ENCODE data around the gene NCOA3.
"Not testable (repeated sequence)": the region's sequence is repeated elsewhere in the genome, so short reads cannot be mapped to it uniquely, and the experiment has no call there.

Gene NCOA3

DNA sequence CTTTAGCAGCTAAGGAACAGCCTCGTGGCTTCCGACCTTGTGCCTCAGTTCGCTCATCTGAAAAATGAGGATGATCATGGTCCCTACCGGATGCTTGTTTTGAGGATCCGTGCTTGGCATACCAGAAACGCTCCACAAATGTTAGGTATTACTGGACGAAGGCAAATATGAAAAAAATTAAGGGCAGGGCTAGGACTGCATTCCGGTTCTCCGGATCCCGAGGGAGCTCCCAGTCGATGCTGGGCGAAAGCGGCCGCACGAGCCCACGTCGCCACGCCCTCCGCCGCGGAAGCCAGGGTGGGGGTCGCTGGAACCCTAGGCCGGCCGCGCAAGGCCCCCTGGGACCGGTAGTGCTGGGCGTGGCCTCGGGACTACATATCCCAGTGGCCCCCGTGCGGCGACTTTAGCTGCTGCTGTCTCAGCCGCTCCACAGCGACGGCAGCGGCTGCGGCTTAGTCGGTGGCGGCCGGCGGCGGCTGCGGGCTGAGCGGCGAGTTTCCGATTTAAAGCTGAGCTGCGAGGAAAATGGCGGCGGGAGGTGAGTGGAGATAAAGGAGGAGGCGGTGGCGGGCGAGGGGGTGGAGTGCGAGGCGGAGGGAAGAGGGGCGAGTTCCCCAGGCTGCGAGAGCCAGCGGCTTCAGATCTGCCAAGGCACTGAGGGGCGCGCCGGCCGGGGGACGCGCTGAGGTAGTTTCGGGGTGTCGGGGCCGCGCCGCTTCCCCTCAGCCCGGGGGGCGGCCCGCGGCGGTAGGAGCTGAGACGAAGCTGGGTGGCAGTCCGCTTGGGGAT is at the start of gene NCOA3:
NCOA3 (plus strand) TSS at position 406 of the 789 bp plus-strand sequence. CDS start 120,361 bp downstream, outside the sequence.
- DNase-seq (ENCODE audit: low read depth in 2 of 2) = peak; percentile 91 to 93

DNA sequence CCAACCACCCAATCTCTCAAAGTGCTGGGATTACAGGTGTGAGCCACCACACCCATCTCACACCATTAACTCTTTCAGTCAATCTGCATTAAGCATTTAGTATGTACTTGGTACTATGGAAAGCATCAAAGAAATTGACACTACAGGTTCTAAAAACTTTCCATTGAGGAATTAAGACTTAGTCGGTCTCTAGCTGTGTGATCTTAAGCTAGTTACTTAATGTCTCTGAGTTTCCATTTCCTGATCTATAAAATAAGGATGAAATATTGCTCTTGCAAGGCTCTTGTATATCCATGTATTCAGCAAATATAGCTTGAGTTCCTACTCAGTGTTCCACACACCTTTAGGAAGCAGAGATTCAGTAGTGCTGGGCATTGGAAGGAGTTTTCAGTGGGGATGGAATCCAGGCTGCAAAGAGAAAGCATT is 48.9 kb upstream of the NCOA3 start:
- no peak for DNase-seq (ENCODE audit: low read depth in 2 of 2)

DNA sequence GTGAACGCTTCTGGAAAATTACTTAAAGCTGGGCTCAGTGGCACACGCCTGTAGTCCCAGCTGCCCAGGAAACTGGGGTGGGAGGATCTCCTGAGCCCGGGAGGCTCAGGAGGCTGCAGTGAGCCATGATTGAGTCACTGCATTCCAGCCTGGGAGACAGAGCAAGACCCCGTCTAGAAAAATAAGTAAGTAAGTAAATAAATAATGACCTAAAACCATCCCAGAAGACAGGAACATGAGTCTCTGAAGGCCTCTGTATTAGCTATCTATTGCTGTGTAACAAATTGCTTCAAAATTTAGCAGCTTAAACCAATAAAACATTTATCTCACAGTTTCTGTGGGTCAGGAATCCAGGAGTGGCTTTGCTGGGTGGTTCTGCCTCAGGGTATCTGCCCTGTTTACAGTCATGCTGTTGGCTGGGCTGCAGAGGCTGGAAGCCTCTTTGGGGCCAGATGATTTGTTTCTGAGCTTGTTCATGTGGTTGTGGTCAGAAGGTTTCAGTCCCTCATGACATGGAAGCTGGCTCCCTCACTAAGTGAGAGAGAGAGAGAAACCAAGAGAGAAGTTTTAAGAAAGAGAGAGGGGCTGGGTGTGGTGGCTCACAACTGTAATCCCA is 48.4 kb upstream of the NCOA3 start:
- peak in 1 of 2 experiments; percentile 56 for DNase-seq (ENCODE audit: low read depth in 2 of 2)

DNA sequence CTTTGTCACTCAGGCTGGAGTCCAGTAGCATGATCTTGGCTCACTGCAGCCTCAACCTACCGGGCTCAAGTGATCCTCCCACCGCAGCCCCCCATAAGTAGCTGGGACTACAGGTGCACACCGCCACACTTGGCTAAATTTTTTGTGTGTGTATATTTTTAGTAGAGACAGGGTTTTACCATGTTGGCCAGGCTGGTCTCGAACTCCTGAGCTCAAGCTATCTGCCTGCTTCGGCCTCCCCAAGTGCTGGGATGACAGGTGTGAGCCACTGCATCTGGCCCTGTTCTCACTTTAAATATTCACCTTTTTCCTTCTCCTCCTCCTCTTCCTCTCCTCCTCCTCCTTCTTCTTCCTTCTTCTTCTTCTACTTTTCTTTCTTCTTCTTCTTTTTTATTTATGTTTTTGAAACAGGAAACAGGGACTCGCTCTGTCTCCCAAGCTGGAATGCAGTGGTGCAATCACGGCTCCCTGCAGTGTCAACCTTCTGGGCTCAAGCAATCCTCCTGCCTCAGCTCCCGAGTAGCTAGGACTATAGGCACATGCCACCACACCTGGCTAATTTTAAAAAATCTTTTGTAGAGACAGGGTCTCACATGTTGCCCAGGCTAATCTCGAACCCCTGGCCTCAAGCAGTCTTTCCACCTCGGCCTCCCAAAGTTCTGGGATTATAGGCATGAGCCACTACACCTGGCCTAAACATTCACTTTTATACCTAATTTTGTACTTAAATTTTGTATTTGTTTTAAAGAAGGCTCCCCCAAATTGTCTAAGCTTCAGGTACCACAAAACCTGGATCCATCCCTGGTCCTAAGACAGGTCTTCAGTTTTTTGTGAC is 47.2 kb upstream of the NCOA3 start:
- DNase-seq (ENCODE audit: low read depth in 2 of 2) = no peak

DNA sequence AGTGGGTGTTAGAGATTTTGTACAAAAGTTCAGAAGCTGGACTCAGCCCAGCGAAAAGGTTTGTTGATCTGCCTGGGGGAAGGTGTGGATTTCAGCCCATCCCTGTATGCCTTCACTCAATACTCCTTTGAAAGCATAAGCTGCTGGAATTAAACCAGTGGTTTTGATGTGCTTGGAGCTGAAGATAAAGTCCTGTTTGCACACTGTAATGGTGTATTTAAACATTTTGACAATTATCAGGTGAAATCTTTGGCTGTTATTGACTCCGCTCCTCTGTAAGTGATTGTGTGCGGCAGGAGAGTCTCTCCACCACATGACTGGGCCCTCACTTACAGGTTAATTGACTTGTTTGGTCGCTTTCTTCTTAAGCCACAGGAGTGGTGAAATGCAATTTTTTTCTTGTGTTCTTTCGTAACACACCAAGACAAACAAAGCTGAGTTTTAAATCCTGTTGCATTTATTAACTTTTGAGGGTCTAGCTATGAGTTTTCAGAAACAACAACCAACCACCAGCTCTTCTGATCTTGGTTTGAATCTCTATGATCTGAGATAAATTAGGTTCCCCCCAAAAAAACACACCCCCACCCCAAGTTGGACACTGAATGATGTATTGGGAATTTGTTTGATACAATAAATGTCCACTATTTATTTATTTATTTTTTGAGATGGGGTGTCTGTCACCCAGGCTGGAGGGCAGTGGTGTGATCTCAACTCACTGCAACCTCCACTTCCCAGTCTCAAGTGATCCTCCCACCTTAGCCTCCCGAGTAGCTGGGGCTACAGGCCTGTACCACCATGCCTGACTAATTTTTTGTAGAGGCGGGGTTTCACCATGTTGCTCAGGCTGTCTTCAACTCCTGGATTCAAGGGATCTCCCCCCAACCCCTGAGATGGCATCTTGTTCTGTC is 46.3 kb upstream of the NCOA3 start:
- no peak for DNase-seq (ENCODE audit: low read depth in 2 of 2)

DNA sequence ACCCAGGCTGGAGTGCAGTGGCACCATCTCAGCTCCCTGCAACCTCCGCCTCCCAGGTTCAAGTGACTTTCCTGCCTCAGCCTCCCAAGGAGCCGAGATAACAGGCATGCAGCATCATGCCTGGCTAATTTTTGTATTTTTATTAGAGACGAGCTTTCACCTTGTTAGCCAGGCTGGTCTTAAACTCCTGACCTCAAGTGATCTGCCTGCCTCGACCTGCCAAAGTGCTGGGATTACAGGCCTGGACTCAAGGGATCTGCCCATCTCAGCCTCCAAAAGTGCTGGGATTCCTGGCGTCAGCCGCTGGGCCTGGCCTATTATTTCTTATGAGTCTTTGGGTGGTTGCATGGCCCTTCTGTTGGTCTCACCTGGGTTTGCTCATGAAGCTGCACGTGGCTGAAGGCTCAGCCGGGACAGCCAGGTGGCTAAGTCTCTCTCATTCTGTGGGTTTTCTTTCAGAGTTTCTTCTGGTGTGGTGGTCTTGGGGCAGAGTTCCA is 45.6 kb upstream of the NCOA3 start:
- DNase-seq (ENCODE audit: low read depth in 2 of 2) = no peak

DNA sequence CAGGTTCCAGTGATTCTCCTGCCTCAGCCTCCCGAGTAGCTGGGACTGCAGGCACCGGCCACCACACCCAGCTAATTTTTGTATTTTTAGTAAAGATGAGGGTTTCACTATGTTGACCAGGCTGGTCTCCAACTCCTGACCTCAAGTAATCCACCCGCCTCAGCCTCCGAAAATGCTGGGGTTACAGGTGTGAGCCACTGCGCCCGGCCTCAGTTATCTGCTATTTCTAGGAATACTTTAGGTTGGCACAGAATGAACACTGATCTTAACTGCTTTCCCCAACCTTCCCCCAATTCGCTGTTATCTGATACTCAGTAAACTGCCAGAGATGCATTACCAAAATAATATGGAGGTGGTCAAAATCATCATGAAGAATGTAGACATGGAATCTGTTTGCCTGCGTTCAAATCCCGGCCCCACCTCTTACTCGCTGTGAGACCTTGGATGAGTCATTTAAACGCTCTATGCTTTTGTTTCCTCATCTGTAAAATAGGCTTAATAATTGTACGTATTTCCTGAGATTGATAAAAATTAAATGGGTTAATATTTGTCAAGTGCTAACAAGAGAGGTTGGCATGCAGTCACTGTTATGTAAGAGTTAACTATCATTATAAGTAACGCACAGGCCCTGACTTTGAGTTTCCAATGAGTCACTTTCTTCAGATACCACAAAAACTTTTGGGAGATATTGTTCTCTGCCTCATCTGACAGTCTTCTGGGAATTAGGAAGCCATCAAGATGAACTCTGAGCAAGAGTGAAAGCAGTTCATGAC is 44.5 kb upstream of the NCOA3 start:
- DNase-seq (ENCODE audit: low read depth in 2 of 2) = peak; percentile 68 to 69

DNA sequence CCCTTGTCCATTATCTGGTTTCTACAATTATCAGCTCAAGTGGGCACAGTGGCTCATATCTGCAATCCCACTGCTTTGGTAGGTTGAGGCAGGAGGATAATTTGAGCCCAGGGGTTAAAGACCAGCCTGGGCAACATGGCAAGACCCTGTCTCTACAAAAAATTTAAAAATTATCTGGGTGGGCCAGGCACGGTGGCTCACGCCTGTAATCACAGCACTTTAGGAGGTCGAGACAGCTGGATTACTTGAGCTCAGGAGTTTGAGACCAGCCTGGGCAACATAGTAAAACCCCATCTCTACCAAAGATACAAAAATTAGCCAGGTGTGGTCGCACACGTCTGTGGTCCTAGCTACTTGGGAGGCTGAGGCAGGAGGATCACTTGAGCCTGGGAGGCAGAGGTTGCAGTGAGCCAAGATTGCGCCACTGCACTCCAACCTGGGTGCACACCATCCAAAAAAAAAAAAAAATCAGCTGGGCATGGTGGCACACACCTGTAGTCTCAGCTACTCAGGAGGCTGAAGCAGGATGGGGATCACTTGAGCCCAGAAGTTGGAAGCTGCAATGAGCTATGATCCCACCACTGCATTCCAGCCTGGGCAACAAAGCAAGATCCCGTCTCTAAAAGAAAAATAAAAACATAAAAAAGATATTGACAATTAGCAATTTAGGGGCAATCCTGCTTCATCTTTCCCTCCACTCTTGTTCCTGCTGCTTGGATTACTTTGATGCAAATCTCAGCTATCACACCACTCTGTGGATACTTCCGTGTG is 43.2 kb upstream of the NCOA3 start:
- DNase-seq (ENCODE audit: low read depth in 2 of 2) = not testable (repeated sequence)

DNA sequence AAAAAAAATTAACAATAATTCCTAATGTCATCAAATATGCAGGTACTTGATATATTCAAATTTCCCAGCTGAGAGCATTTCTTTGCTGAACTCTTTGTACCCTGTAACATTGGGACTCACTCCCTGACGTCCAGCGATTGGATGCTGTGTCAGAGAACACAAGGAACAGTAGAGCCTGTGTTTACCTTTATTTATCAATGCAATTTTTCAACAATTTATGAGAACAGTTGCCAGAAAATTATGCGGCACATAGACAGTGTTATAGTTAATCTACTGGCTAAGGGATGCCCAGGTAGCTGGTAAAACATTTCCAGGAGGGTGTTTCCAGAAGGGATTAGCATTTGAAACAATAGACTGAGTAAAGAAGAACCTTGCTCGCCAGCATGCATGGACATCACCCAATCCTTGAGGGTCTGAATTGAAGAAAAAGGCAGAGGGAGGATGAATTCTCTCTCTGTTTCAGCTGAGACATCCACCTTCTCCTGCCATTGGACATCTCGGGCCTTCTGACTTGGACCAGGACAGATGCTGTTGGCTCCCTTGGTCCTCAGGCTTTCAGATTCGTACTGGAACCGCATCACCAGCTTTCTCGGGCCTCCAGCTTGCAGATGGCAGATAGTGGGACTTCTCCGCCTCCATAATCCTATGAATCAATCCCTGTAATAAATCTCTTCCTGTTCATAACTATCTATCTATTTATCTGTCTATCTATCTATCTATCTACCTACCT is 42.2 kb upstream of the NCOA3 start:
- DNase-seq (ENCODE audit: low read depth in 2 of 2) = no peak

DNA sequence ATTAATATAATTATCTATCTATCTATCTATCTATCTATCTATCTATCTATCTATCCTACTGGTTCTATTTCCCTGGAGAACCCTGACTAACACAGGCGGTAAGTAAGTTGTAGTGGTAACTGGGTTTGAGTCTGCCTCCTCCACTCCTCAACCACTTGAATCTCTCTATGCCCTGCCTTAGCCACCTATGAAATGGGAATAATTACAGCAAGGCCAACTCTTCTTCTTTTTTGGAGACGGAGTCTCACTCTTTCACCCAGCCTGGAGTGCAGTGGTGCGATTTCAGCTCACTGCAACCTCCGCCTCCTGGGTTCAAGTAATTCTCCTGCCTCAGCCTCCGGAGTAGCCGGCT is 41.0 kb upstream of the NCOA3 start:
- not testable (repeated sequence) for DNase-seq (ENCODE audit: low read depth in 2 of 2)

DNA sequence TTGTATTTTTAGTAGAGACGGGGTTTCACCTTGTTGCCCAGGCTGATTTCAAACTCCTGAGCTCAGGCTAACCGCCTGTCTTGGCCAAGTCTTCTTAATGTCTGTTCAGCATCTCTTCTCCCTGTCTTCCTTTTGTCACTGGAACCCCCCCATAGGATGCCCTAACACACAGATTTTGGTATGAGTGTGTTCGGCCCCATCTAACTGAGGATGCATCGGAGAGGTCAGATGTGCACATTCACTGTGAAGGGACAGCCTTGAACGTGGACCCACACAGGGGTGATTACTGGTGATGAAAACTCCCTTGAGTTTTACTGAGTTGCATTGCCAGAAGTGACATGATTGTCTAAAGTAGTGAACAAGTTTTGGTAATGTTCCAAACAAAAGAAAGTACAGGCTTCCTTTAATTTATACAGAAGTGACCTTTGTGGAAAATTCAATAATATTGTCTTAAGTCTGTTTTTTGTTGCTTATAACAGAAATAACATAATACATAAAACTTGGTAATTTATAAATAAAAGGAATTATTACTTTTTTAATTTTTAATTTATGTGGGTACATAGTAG is 40.5 kb upstream of the NCOA3 start:
- DNase-seq (ENCODE audit: low read depth in 2 of 2) = no peak

DNA sequence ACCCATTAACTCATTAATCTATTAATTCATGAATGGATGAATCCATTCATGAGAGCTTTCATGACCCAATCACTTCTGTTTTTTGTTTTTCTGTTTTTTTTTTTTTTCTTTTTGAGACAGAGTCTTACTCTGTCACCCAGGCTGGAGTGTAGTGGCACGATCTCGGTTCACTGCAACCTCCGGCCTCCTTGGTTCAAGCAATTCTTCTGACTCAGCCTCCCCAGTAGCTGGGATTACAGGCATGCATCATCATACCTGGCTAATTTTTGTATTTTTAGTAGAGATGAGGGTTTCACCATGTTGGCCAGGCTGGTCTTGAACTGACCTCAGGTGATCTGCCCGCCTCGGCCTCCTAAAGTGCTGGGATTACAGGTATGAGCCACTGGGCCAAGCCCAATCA is 39.8 kb upstream of the NCOA3 start:
- DNase-seq (ENCODE audit: low read depth in 2 of 2) = not testable (repeated sequence)

DNA sequence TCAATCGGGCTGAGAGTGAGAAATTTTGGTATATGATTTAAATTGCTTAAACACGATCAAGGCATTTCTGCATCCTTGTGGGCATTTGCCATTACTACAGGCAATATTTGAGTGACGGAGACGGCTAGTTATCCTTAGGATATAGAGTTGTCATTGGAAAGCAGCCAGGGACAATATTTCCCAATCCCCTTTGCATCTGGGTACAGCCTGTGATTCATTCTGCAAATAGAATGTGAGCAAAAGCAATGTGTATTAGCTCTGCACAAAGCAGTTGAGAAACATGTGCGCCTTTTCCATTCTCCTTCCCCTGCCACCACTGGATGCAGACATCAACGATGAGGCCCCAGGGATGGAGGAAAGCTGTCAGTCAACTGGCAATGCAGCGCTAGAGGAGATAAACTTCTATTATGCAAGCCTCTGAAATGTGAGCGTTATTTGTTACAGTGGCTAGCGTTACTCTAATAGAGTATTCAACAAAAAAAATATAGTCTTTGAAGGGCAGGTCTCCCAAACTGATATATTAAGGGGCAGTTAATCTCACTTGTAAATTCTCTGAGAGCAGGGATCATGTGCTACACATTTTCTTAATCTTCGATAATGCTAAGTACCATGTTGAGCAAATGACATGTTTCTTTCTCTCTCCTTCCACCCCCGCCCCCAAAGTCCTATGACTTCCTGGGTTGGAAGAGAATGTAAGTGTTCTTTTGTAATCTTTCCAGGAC is 37.1 kb upstream of the NCOA3 start:
- peak; percentile 98 for DNase-seq (ENCODE audit: low read depth in 2 of 2)

DNA sequence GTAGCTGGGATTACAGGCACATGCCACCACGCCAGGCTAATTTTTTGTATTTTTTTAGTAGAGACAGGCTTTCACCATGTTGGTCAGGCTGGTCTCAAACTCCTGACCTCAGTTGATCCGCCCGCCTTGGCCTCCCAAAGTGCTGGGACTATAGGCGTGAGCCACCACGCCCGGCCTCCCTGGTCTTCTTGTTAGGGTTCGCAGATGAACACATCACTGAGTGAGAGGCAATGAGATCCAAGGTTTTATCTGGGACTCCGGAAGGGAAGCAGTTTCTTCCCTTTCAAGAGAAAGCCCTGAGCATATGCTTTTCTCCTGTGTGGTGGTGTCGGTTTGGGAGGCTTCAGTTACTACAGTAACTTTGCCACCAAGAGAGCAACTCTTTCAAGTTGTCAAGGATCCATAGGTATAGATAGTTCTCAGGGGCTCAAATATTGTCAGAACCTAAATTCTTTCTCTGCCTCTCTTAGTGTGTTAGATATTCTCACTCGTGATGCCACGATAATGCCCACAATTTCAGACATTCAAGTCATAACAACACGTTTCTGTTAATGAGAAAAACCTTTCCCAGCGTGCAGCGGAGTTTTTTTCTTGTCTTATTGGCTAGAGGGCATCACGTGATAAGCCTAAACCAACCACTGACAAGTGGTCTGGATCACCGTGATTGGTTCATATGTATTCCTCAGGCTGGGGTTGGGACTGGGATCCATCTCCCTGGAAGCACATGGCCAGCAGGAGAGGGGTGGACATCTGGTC is 36.2 kb upstream of the NCOA3 start:
- DNase-seq (ENCODE audit: low read depth in 2 of 2) = no peak

DNA sequence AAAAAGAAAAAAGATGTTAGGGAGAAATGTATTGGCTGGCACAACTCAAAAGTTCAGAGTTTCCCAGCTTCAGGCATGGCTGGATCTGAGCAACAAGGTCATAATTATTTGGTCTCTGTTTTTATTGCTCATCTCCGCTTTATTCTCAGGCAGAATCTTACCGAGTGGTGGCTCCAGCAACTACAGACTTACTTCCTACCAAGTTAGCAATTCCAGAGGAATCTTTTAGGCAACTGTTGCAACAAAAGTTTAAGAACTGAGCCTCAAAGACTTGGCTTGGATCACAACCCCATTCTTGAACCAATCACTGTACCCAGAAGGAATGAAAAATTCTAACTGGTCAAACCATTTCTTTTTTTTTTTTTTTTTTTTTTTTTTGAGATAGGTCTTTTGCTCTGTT is 35.5 kb upstream of the NCOA3 start:
- DNase-seq (ENCODE audit: low read depth in 2 of 2) = no peak

DNA sequence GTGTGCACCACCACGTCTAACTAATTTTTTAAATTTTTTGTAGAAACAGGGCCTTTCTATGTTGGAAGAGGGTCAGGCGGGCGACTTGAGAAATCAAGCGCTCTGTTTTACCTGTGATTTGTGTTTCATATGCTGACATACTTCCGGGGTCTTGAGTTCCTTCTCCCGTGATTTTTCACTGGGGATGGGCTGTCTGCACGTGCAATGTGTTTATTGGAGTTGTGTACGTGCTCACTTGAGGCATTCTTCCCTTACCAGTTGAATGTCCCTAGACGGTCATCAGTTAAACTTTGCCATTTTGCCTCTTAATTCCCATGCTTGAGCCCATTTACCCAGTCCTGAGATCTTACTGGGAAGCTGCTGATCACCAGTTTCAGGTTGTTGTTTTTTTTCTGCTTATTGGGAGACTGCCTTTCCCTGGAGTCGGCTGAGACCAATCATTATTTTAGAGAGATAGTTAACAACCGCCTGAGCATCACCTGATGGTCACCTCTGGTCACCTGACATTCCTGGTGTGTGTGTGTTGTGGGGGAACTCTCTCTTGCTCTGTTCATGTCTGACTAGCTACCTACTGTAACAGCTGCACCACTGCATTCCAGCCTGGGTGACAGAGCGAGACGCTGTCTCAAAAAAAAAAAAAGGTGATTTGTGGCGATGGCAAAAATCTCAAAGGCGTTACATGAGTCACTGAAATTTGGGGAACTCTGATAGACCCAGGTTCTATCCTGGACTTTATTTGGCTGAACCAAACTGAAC is 34.8 kb upstream of the NCOA3 start:
- DNase-seq (ENCODE audit: low read depth in 2 of 2) = no peak

Data from fibroblast of skin of left quadriceps (primary cell).